Pancreas (tissue), 10 donors: Measurements from ENCODE around the gene TTYH1. TPM values are rescaled to one million over a fixed set of nuclear protein-coding genes. Genes with fewer than 3 reads are reported as not detected.

Experiments
- ATAC-seq, 4 donors: fragments of 200-7000 bp; cut with Tn5 transposase; one replicate each; pipeline versions ENCODE4 v1.8.0 to v1.9.1; 2020; ENCODE audit warnings: mild to moderate bottlenecking in 4 of 4, moderate library complexity in 4 of 4
- DNase-seq, 6 donors: peaks; one replicate each; pipeline ENCODE4 v3.0.0-alpha.2; 2020
- FAIRE-seq: peaks from 2 replicates; lab custom pipeline; 2012; peaks lifted over from hg19 to GRCh38; lab: Jason Lieb, UNC
- H3K27ac ChIP-seq, 4 donors: fragments of 200-600 bp; sonication (generic); 1 replicate in 3 of 4; 2 replicates in 1 of 4; pipeline versions ENCODE4 v1.5.0 to v1.8.0; 2020
- H3K27me3 ChIP-seq, 4 donors: fragments of 200-600 bp; one replicate each; pipeline ENCODE4 v1.8.0; 2021
- H3K36me3 ChIP-seq, 3 donors: fragments of 200-600 bp; sonication (generic) in 1 of 3; one replicate each; pipeline versions ENCODE4 v1.5.0 to v1.8.0; 2020 to 2021
- H3K4me1 ChIP-seq, 3 donors: fragments of 200-600 bp; one replicate each; pipeline ENCODE4 v1.8.0; 2021
- H3K4me3 ChIP-seq, 4 donors: fragments of 200-600 bp; sonication (generic) in 2 of 4; one replicate each; pipeline versions ENCODE4 v1.5.0 to v1.8.0; 2020 to 2021
- H3K9me3 ChIP-seq, 4 donors: fragments of 200-600 bp; one replicate each; pipeline ENCODE4 v1.8.0; 2021
- CTCF ChIP-seq, 4 donors: fragments of 200-600 bp; sonication (generic) in 3 of 4; IDR thresholded peaks; one replicate each; pipeline versions ENCODE4 v1.5.0 to v1.8.0; 2021; ENCODE audit warnings: antibody characterized with exemption in 4 of 4
- whole genome bisulfite sequencing, 2 donors: extraction: QIAGEN DNeasy Blood & Tissue Kit; methylation state at CpG; one replicate each; pipeline ENCODE4 v1.1.7; 2013; 5-methylcytosine and 5-hydroxymethylcytosine counted together
- intact Hi-C, 3 donors: fragments of 100-400 bp; cut with DNase I; formaldehyde crosslinking; loops; one replicate each; pipeline versions ENCODE4 v1.11.1 to v1.14.2; 2022
- polyA plus RNA-seq, 2 donors: library from polyadenylated mRNA; stranded (reverse); fragments of 200-250 nt; gene quantifications; one replicate each; pipeline ENCODE4 v1.2.3, GENCODE V29; 2013
- total RNA-seq, 6 donors: library from RNA; stranded (reverse); fragmentation: NEBNext Ultra II Directional in 4 of 6; extraction: Animal tissue kit (Norgen Biotek cat#: 25700) in 4 of 6; gene quantifications; one replicate each; pipeline versions ENCODE4 v1.2.1 to v1.2.4, GENCODE V29; 2021 to 2023
- donor health status: healthy with polysubstance abuse.
- donor health status: DM: no; HTN: no; CAD: no; lungs with moderate emphysema.
- donor health status: DM: no; HTN: no; CAD: no.
- donor health status: control.
- donor health status: control.
- donor health status: Bipolar disorder and iron deficiency.
- donor health status: DM: yes; HTN: yes; CAD: no.
- donor health status: DM: no; HTN: no; CAD: no.
- donor health status: DM: no; HTN: no; CAD: no.
- donor health status: DM: yes; HTN: yes; CAD: no.

Gene TTYH1
- total and polyA plus RNA-seq, 8 donors = 20.8 to 78.0 (median 27.0) TPM

GRCh38 chr19:54431255-54431838 lies 16.1 kb downstream of the TTYH1 start:
- FAIRE-seq = no peak
- H3K9me3 ChIP-seq = no peaks in the 10 kb centered on the region
- H3K4me3 ChIP-seq = peak overlapping the region in 2 of 4 donors; percentile 16 to 23
- H3K36me3 ChIP-seq = no peaks in the 10 kb centered on the region
- ATAC-seq = peak; percentile 60 to 73 (median 70)
- TF ChIP-seq CTCF (IDR thresholded peaks at IDR 0.05) = no peak
- H3K27ac ChIP-seq = peak overlapping the region; percentile 53 to 78 (median 76)
- 3 to 7% methylated on average over 11 of the region's 11 CpGs for WGBS, 2 donors
- peaks cover 14 to 21% (median 17%) of the 10 kb centered on the region in 3 donors for H3K4me1 ChIP-seq
- intact Hi-C loops = no loop called here
- H3K27me3 ChIP-seq = no peaks in the 10 kb centered on the region
- peak; percentile 88 to 98 (median 91) for DNase-seq

- no peak for FAIRE-seq
- TF ChIP-seq CTCF (IDR thresholded peaks at IDR 0.05) = no peak
- Histone ChIP-seq H3K27me3 (no peaks in the 10 kb centered on the region), H3K27ac (peak overlapping the region; percentile 53 to 78 (median 76)), H3K4me1 (peaks cover 14 to 21% (median 17%) of the 10 kb centered on the region in 3 donors), H3K9me3 (no peaks in the 10 kb centered on the region), H3K36me3 (no peaks in the 10 kb centered on the region), H3K4me3 (no peak overlapping the region)
- no peak for DNase-seq
- intact Hi-C loops = no loop called here
- 42 to 45% methylated on average over 10 of the region's 10 CpGs for WGBS, 2 donors
- peak in 2 of 4 donors; percentile 1 to 3 for ATAC-seq
Observed at GRCh38 chr19:54432144-54432738, 17.0 kb downstream of the TTYH1 start.

GRCh38 chr19:54433697-54434096 lies 18.4 kb downstream of the TTYH1 start:
- no peaks in the 10 kb centered on the region for H3K27me3 ChIP-seq
- no peak for TF ChIP-seq CTCF (IDR thresholded peaks at IDR 0.05)
- DNase-seq = no peak
- intact Hi-C loops = no loop called here
- FAIRE-seq = no peak
- H3K4me3 ChIP-seq = no peak overlapping the region
- 86 to 95% methylated on average over 5 of the region's 5 CpGs for WGBS, 2 donors
- H3K9me3 ChIP-seq = no peaks in the 10 kb centered on the region
- peaks cover 14 to 22% (median 17%) of the 10 kb centered on the region in 3 donors for H3K4me1 ChIP-seq
- no peak for ATAC-seq
- no peaks in the 10 kb centered on the region for H3K36me3 ChIP-seq
- H3K27ac ChIP-seq = no peak overlapping the region

- peak in 2 of 6 donors; percentile 45 to 84 for DNase-seq
- intact Hi-C loops = no loop called here
- Histone ChIP-seq H3K4me3 (no peak overlapping the region), H3K4me1 (peaks cover 14 to 28% (median 22%) of the 10 kb centered on the region in 3 donors), H3K27me3 (no peaks in the 10 kb centered on the region), H3K36me3 (no peaks in the 10 kb centered on the region), H3K9me3 (no peaks in the 10 kb centered on the region), H3K27ac (peak overlapping the region in 1 of 4 donors; percentile 1)
- WGBS, 2 donors = 36 to 39% methylated on average over 23 of the region's 23 CpGs
- no peak for FAIRE-seq
- ATAC-seq = peak in 1 of 4 donors; percentile 0
- no peak for TF ChIP-seq CTCF (IDR thresholded peaks at IDR 0.05)
Observed at GRCh38 chr19:54434112-54434872, 19.0 kb downstream of the TTYH1 start.
